GM12801 (cell line): ENCODE data around the gene DNAJC15.

Experiments
- TF ChIP-seq, protein P1 (sequence below): IDR thresholded peaks from one replicate; pipeline ENCODE4 v1.5.1; 2011; ENCODE audit warnings: control low read depth; ENCODE audit not compliant: insufficient read length; ENCODE audit errors: extremely low read depth

Gene DNAJC15

DNA sequence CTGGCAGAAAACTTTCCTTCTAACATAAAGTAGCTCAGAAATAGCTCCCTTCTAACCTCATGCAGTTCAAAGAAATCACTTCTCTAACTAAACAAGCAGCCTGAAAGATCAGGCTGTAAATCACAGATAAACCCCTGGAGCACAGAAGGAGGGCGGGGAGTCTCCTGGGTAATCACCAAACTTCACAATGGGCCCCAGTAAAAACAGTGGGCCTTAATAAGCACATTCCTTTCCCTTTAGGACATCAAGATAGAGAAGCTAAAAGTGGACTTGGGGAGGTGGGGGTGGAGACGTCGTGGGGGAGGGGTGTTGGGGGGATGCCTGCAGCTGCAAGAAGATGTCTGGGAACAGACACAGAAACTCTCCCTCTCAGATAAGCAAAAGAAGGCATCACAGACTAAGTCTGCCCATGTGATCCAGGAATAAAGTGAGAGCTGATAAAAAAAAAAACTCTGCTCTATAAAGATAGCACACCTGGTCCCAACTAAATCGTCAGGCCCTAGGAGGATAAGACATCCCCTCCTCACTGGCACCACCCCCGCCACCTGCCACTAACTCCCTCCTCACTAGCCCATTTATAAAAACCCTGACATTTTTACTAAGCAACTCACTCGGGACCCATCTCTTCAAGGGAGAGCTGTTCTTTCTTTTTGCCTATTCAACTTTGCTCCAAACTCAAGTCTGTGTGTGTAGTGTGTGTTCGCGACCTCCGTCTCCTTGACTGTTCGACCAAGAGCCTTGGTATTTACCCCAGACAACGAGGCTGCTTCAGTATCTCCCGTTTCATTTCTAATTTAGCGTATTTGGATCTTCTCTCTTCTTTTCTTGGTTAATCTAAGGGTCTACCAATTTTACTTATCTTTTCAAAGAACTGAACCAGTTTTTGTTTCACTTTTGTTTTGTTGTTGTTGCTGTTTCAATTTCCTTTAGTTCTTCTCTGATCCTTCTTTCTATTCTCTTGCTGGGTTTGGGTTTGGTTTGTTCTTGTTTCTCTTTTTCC lies 31.7 kb downstream of the DNAJC15 start:
- TF ChIP-seq, protein P1, sequence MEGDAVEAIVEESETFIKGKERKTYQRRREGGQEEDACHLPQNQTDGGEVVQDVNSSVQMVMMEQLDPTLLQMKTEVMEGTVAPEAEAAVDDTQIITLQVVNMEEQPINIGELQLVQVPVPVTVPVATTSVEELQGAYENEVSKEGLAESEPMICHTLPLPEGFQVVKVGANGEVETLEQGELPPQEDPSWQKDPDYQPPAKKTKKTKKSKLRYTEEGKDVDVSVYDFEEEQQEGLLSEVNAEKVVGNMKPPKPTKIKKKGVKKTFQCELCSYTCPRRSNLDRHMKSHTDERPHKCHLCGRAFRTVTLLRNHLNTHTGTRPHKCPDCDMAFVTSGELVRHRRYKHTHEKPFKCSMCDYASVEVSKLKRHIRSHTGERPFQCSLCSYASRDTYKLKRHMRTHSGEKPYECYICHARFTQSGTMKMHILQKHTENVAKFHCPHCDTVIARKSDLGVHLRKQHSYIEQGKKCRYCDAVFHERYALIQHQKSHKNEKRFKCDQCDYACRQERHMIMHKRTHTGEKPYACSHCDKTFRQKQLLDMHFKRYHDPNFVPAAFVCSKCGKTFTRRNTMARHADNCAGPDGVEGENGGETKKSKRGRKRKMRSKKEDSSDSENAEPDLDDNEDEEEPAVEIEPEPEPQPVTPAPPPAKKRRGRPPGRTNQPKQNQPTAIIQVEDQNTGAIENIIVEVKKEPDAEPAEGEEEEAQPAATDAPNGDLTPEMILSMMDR: no peak

DNA sequence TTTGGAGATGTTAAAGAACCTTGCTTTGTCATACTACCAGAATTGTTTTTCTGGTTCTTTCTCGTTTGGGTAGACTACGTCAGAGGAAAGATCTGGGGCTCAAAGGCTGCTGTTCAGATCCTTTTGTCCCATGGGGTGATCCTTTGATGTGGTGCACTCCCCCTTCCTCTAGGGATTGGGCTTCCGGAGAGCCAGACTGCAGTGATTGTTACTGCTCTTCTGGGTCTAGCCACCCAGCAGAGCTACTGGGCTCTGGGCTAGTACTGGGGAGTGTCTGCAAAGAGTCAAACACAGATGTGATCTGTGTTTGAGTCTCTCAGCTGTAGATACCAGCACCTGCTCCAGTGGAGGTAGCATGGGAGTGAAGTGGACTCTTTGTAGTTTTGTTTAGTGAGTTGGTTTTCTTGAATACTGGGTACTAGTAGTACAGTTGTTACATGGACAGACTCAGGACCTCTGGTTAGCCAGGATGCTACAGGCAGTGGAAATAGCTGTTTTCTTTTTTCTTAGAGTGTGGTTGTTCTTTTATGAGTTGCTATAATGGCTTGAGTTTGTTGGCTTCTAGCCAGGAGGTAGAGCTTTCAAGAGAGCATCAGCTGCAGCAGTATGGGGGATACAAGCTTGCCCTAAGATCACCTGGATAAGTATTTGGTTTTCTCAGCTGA lies 34.4 kb downstream of the DNAJC15 start:
- TF ChIP-seq, protein P1: no peak

DNA sequence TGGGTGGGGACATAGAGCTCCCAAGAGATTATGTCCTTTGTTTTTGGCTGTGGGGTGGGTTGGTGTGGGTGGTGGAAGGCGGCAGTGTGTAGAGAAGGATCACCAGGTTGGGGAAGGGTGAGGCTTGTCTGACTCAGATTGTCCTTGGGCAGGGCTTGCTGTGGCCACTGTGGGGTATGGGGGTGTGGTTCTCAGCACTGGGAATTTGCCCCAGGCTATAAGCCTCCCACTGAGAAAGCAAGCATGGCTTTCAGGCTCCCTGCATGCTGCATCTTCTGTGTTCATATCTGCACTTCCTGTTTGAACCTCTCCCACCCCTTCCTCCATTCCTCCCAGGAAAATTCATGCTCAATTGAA lies 34.9 kb downstream of the DNAJC15 start:
- TF ChIP-seq, protein P1: no peak

DNA sequence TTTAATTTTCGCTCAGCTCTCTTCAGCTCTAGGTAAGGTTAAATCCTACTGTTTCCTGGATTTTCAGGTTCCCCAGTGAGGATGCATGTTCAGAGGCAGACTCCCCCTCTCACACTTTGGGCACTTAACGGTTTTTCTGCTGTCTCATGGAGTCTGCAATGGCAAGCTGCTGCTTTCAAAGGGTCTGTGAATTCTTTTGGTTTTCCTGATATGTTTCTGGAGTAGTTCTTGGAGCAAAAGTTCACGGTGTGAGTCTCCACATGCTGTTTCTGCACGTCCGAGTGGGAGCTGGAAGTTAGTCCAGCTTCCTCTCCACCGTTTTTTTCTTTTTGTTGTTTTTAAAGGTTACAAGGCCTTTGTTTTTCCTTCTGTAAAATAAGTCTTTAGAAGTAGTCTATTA lies 35.4 kb downstream of the DNAJC15 start:
- TF ChIP-seq, protein P1: no peak

DNA sequence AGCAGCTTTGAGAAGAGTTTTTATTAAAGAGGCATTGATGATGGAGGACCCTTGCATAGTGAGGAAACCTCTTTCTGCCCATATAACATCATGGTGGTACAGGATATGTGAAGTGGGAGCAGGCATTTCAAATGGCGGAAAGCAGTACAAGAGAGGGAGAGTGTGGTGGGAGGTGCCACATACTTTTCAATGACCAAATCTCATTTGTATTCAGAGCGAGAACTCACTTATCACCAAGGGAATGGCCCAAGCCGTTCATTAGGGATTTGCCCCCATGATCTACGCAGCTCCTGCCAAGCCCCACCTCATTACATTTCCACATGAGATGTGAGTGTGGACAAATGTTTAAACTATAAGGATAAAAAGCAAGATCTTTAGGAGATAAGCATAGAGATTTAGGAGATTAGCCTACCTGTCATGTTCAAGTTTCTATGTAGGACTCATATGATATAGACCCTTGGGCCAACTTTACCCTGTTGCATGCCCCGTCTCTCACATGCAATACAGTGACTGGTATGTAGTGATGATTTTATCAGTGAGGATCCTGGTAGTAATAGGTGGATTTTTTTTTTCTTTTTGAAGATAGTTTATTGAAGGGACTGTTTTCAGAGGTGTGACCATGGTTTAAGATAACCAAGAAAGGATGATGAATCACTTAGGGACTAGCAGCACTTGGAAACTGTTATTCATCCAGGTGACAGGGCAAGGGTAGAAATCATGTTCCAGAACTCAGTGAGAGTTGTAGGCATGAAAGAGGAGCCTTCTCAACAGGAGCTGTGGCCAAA lies 38.3 kb downstream of the DNAJC15 start:
- TF ChIP-seq, protein P1: no peak

DNA sequence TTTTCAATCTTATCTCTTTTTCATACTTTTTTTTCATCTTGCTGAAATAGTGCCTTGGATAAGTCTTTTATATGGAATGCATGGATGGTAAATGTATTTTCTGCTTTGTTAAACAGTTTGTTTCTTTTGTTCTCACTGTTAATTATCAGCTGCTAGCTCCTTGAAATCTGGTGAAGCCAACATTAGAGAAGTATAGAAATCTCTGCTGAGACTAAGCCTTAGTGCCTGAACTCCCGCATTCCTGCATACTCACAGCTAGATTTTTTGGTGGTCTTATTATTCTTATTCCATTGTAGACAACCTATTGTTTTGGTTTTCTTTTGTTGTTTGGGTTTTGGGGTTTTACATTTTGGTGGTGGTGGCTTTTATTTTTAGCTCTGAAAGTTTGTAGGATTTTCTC lies 48.4 kb downstream of the DNAJC15 start:
- TF ChIP-seq, protein P1: no peak

DNA sequence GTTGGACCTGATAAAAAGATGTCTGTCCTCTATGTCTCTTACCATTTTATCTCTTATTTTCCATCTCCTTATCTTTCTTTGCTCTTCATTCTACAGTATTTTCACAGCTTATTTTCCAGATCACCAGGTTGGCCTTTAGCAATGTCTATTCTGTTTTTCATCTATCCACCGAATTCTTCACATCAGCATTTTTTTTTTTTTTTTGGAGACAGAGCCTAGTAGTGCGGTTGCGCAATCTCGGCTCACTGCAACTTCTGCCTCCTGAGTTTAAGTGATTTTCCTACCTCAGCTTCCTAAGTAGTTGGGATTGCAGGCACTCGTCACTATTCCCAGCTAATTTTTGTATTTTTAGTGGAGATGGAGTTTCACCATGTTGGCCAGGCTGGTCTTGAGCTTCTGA lies 49.0 kb downstream of the DNAJC15 start:
- TF ChIP-seq, protein P1: no peak
